ENCODE data around the gene KIRREL3.

- no peak for TF ChIP-seq MYC (IDR thresholded peaks at IDR 0.05; ENCODE audit: borderline replicate concordance, low read length)
- TF ChIP-seq SREBF2 (IDR thresholded peaks at IDR 0.05): no peak
- no peak for TF ChIP-seq POLR2A (IDR thresholded peaks at IDR 0.05; ENCODE audit: low read length)
- no peak for TF ChIP-seq PHF8 (IDR thresholded peaks at IDR 0.05; ENCODE audit: borderline replicate concordance, low read depth)
- TF ChIP-seq, protein P1, sequence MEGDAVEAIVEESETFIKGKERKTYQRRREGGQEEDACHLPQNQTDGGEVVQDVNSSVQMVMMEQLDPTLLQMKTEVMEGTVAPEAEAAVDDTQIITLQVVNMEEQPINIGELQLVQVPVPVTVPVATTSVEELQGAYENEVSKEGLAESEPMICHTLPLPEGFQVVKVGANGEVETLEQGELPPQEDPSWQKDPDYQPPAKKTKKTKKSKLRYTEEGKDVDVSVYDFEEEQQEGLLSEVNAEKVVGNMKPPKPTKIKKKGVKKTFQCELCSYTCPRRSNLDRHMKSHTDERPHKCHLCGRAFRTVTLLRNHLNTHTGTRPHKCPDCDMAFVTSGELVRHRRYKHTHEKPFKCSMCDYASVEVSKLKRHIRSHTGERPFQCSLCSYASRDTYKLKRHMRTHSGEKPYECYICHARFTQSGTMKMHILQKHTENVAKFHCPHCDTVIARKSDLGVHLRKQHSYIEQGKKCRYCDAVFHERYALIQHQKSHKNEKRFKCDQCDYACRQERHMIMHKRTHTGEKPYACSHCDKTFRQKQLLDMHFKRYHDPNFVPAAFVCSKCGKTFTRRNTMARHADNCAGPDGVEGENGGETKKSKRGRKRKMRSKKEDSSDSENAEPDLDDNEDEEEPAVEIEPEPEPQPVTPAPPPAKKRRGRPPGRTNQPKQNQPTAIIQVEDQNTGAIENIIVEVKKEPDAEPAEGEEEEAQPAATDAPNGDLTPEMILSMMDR (IDR thresholded peaks at IDR 0.05): no peak
- no peak for TF ChIP-seq KDM1A (IDR thresholded peaks at IDR 0.05; ENCODE audit: low read depth)
- TF ChIP-seq GATA3 (IDR thresholded peaks at IDR 0.05; ENCODE audit: borderline replicate concordance): no peak
- no peak for TF ChIP-seq CHD2 (IDR thresholded peaks at IDR 0.05; ENCODE audit: low read length, partially characterized antibody)
- TF ChIP-seq RAD21 (conservative IDR thresholded peaks at IDR 0.05 in 1 of 2, IDR thresholded peaks at IDR 0.05 in 1 of 2): no peak
- TF ChIP-seq CHD4 (IDR thresholded peaks at IDR 0.05; ENCODE audit: borderline replicate concordance): no peak
- TF ChIP-seq, protein P2, sequence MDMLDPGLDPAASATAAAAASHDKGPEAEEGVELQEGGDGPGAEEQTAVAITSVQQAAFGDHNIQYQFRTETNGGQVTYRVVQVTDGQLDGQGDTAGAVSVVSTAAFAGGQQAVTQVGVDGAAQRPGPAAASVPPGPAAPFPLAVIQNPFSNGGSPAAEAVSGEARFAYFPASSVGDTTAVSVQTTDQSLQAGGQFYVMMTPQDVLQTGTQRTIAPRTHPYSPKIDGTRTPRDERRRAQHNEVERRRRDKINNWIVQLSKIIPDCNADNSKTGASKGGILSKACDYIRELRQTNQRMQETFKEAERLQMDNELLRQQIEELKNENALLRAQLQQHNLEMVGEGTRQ (IDR thresholded peaks at IDR 0.05): no peak
- no peak for TF ChIP-seq SMC3 (IDR thresholded peaks at IDR 0.05)
Observed at GRCh38 chr11:126484266-126484665, 516.3 kb downstream of the KIRREL3 start.

Data from A549 (cell line).